MCF 10A (cell line): ENCODE data around the gene POC1B. TPM values are rescaled to one million over a fixed set of nuclear protein-coding genes. Genes with fewer than 3 reads are reported as not detected.

ENCODE experiments used
- BruUV-seq: library from RNA; stranded (reverse); fragments of 400-500 nt; replicated peaks from 2 replicates; lab custom pipeline; 2021; lab: Mats Ljungman, UMichigan
- CTCF ChIA-PET: fragments of 300-600 bp; sonication (Branson Sonifier 250); formaldehyde crosslinking; extraction: SDS; loops from one replicate; lab custom pipeline; 2021; ENCODE audit warnings: antibody characterized with exemption, inconsistent platforms; lab: Yijun Ruan, JAX
- POLR2A ChIA-PET: fragments of 300-600, 350-650 bp; sonication (Branson Sonifier 250); formaldehyde crosslinking; extraction: SDS; loops from one replicate; lab custom pipeline; 2020; ENCODE audit warnings: antibody characterized with exemption, inconsistent platforms; lab: Yijun Ruan, JAX
- DNase-seq: peaks from one replicate; pipeline ENCODE4 v3.0.0-alpha.2; 2018; ENCODE audit not compliant: unreplicated experiment
- H3K27ac Mint-ChIP-seq: one replicate; pipeline ENCODE4 v1.8.0; 2022; ENCODE audit warnings: mild to moderate bottlenecking, low read depth, mixed read lengths; ENCODE audit not compliant: unreplicated experiment
- H3K27me3 Mint-ChIP-seq: one replicate; pipeline ENCODE4 v1.8.0; 2022; ENCODE audit warnings: mixed read lengths; ENCODE audit not compliant: insufficient read depth, unreplicated experiment
- H3K36me3 Mint-ChIP-seq: one replicate; pipeline ENCODE4 v1.8.0; 2022; ENCODE audit warnings: mild to moderate bottlenecking, moderate library complexity, mixed read lengths; ENCODE audit not compliant: insufficient read depth, unreplicated experiment
- H3K4me1 Mint-ChIP-seq: one replicate; pipeline ENCODE4 v1.8.0; 2022; ENCODE audit warnings: mixed read lengths; ENCODE audit not compliant: insufficient read depth, unreplicated experiment
- H3K4me3 Mint-ChIP-seq: one replicate; pipeline ENCODE4 v1.8.0; 2022; ENCODE audit warnings: mild to moderate bottlenecking, moderate library complexity, mixed read lengths; ENCODE audit not compliant: unreplicated experiment
- H3K9me3 Mint-ChIP-seq: one replicate; pipeline ENCODE4 v1.8.0; 2022; ENCODE audit warnings: mixed read lengths; ENCODE audit not compliant: unreplicated experiment
- CTCF ChIP-seq: fragments of 200-600 bp; IDR thresholded peaks from one replicate; pipeline ENCODE4 v1.8.0; 2022; ENCODE audit warnings: antibody characterized with exemption, mild to moderate bottlenecking; ENCODE audit not compliant: unreplicated experiment
- intact Hi-C: fragments of 100-400 bp; cut with micrococcal nuclease; formaldehyde crosslinking; loops from 2 replicates; pipeline ENCODE4 v1.14.1; 2022
- total RNA-seq: library from RNA; stranded (reverse); gene quantifications from 2 replicates; pipeline ENCODE4 v1.2.3, GENCODE V29; 2022

Gene POC1B
- total RNA-seq, 1 experiment from 2014 or later = 14.8 TPM

DNA sequence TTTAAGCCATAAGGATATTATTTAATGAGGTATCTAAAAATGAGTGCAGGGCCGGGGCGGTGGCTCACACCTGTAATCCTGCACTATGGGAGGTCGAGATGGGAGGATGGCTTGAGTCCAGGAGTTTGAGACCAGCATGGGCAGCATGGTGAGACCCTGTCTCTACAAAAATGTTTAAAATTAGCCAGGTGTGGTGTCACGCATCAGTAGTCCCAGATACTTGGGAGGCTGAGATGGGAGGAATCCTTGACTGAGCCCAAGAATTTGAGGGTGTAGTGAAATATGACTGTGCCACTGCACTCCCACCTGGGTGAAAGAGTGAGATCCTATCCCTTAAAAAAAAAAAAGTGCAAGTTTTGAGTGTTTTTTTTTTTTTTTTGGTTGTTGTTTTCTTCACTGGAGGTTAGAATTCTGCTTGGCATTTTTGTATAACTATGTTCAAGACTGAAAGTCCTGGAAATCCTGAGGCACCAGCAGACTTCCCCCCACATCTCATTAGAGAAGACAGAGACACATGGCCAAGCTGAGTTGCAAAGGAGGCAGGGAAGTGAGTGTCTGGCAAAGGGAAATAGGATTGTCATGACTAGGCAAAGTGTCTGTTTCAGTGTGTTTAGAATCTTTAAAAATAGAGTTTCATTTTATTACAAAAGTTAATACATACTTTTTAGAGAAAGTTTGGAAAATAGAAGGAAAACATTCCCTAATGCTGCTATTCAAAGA, 120.1 kb downstream of the POC1B start:
- Mint-ChIP-seq H3K36me3 (no peaks in the 10 kb centered on the region), H3K9me3 (no peaks in the 10 kb centered on the region), H3K4me1 (no peaks in the 10 kb centered on the region), H3K27me3 (no peaks in the 10 kb centered on the region), H3K27ac (no peak overlapping the region), H3K4me3 (no peak overlapping the region)
- ChIA-PET CTCF (interaction anchor here (0.7 kb wide), 1 partner anchor 269 kb away, joined by 3 read pairs; no protein-coding TSS in a partner anchor), POLR2A (no interaction called here)
- no peak for TF ChIP-seq CTCF
- no TSS peak for BruUV-seq
- no peak for DNase-seq
- intact Hi-C loops = no loop called here

DNA sequence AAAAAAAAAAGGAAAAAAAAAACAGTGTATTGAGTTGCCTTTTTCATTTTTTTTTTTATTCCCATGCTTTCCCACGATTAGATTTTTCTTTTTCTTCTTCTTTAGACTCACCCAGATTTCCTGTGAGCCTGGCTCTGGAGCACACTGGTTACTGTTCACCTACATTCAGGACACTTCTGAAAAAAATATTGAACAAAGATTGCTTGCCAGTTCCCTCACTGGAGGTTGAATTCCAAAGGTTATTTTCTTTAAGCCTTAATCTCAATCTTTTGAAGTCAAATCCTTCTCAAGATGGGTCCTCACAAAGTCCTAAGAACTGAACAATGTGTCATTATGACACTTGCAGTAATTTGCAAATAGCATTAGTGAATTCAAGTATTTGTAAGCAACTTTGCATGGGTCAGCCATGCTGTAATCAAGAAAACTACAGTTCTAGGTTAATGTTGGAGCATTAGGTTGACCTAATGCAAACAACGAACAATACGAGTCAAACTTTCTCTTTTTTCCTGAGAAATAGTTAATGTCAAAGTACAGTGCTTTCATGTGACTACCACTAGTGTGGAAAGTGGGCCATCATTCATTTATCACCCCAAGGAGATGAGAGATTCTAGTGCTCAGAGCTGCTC, 124.3 kb downstream of the POC1B start:
- CTCF ChIA-PET = no interaction called here
- Mint-ChIP-seq H3K27me3 (no peaks in the 10 kb centered on the region), H3K4me3 (no peak overlapping the region), H3K36me3 (no peaks in the 10 kb centered on the region), H3K4me1 (no peaks in the 10 kb centered on the region), H3K27ac (no peak overlapping the region), H3K9me3 (no peaks in the 10 kb centered on the region)
- TF ChIP-seq CTCF = no peak
- POLR2A ChIA-PET = interaction anchor here (0.6 to 0.9 kb wide), 2 partner anchors 17 to 48 kb away, joined by 3 read pairs; no protein-coding TSS in a partner anchor
- no peak for DNase-seq
- intact Hi-C loops = no loop called here
- no TSS peak for BruUV-seq

DNA sequence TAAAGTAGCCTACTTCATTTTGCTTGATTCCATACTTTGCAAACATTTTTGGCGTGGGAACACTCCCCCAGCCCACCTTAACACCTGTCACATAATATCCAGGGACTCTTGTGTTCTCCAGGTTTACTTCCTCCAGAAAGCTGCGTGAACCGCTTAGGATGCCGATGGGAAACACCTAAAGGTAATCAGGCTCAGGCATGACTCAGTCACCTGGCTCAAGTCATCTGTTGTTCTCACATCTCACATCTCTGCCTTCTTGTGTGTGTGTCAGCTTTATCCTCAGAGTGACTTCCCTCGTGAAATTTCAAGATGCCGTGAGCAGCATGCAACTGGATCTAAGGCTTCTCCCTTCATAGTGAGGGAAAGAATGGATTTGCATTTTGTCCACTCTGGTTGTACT, 125.4 kb downstream of the POC1B start:
- no peak for TF ChIP-seq CTCF
- Mint-ChIP-seq H3K27ac (no peak overlapping the region), H3K36me3 (no peaks in the 10 kb centered on the region), H3K9me3 (no peaks in the 10 kb centered on the region), H3K4me1 (no peaks in the 10 kb centered on the region), H3K4me3 (no peak overlapping the region), H3K27me3 (no peaks in the 10 kb centered on the region)
- DNase-seq = no peak
- ChIA-PET CTCF (no interaction called here), POLR2A (no interaction called here)
- no TSS peak for BruUV-seq
- intact Hi-C loops = no loop called here

DNA sequence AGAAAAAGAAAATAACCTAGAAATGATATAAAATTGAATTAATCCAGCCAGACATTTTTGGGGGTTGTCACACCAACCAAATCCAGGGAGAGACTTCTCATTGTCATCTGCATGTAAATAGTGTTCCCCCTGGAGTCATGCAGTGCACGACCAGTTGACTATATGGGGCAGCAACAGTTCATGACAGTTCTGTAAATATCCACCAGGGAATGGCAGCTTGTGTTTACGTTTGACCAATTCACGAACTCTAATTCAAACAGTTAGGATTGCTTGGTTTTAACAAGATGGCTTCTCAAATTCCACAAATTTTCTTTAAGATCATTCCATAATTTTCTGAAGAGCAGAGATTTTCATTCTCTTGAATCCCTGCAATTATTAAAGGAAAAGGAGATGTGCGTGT, 130.1 kb downstream of the POC1B start:
- H3K27me3 Mint-ChIP-seq = no peaks in the 10 kb centered on the region
- no peaks in the 10 kb centered on the region for H3K4me1 Mint-ChIP-seq
- DNase-seq = no peak
- intact Hi-C loops = no loop called here
- no peaks in the 10 kb centered on the region for H3K36me3 Mint-ChIP-seq
- no TSS peak for BruUV-seq
- TF ChIP-seq CTCF = no peak
- no peak overlapping the region for H3K27ac Mint-ChIP-seq
- no peaks in the 10 kb centered on the region for H3K9me3 Mint-ChIP-seq
- H3K4me3 Mint-ChIP-seq = no peak overlapping the region
- POLR2A ChIA-PET = no interaction called here
- CTCF ChIA-PET = interaction anchor here (0.5 kb wide), 1 partner anchor 15 kb away, joined by 3 read pairs; no protein-coding TSS in a partner anchor
